SU-DHL-6 (cell line): ENCODE data around the gene CADM1.

ENCODE experiments used
- EZH2phosphoT487 ChIP-seq: fragments of 200-600 bp; sonication (generic), shearing (Covaris generic); conservative IDR thresholded peaks from 2 replicates; pipeline ENCODE4 v1.6.1; 2018; ENCODE audit warnings: mild to moderate bottlenecking, antibody characterized with exemption, low read length, moderate library complexity, mixed read lengths
- TF ChIP-seq, protein P1 (sequence below): fragments of 200-600 bp; sonication (generic); IDR thresholded peaks from one replicate; pipeline ENCODE4 v1.5.1; 2017; ENCODE audit warnings: antibody characterized with exemption, mild to moderate bottlenecking, low read length, moderate library complexity; ENCODE audit not compliant: insufficient read depth, poor library complexity, severe bottlenecking

DNA sequence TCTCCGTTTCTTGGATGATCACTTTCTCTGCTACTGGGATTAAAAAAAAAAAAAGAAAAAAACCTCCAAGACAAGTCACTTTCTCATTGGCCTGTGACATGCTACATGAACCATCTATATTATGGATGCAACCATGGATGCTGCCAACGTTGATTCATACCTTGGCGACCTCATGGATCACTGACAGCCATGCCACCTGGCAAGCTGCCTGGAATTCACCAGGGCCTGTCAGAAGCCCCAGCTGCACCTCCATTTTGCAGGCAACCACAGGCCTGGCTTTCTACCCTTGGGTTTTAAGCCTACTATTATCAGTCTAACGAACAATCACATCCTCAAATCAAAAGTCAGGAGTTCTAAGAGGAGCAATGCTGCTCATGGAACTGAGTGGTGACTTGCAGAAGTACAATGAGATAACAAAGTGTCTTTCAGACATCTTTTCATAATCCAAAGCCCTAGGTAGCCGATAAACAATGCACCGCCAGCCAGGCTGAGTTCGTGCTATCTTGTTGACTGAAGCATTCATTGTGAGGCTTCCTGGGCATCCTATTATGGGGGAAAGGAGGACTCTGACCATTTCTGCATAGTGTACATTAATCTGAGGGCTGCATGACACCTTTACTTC is 48.0 kb upstream of the CADM1 start:
- TF ChIP-seq, protein P1, sequence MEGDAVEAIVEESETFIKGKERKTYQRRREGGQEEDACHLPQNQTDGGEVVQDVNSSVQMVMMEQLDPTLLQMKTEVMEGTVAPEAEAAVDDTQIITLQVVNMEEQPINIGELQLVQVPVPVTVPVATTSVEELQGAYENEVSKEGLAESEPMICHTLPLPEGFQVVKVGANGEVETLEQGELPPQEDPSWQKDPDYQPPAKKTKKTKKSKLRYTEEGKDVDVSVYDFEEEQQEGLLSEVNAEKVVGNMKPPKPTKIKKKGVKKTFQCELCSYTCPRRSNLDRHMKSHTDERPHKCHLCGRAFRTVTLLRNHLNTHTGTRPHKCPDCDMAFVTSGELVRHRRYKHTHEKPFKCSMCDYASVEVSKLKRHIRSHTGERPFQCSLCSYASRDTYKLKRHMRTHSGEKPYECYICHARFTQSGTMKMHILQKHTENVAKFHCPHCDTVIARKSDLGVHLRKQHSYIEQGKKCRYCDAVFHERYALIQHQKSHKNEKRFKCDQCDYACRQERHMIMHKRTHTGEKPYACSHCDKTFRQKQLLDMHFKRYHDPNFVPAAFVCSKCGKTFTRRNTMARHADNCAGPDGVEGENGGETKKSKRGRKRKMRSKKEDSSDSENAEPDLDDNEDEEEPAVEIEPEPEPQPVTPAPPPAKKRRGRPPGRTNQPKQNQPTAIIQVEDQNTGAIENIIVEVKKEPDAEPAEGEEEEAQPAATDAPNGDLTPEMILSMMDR, result no peak
- TF ChIP-seq EZH2phosphoT487, result no peak
